ENCODE data around the gene CRIM1.

DNA sequence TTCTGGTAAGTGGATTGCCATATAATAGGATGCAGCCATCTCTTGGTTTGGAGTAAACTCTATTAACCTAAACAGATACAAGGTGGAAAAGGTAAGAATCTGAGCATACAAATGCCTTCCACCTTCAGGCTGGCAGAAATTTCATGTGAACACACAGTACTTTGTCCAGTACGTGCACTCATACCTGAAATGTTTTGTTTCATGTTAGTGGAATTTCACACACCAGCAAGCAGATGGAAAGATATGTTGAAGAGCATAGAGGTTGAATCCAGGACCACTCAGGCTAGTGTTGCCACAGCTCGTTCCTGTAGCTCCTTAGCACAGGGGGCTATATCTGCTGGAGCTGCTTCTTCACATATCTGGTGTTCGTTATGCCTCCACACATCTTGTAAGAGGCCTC is 34.0 kb downstream of the CRIM1 start:
- TF ChIP-seq EZH2 (IDR thresholded peaks at IDR 0.05; ENCODE audit: low read depth, unreplicated experiment) (no peak), POLR2AphosphoS5 (IDR thresholded peaks at IDR 0.05; ENCODE audit: low read depth) (no peak), NANOG (IDR thresholded peaks at IDR 0.05; ENCODE audit: borderline replicate concordance) (no peak), EZH2phosphoT487 (IDR thresholded peaks at IDR 0.05; ENCODE audit: unreplicated experiment) (no peak), STAT1 (IDR thresholded peaks at IDR 0.05; ENCODE audit: unreplicated experiment) (no peak)
- TF ChIP-seq, protein P1, sequence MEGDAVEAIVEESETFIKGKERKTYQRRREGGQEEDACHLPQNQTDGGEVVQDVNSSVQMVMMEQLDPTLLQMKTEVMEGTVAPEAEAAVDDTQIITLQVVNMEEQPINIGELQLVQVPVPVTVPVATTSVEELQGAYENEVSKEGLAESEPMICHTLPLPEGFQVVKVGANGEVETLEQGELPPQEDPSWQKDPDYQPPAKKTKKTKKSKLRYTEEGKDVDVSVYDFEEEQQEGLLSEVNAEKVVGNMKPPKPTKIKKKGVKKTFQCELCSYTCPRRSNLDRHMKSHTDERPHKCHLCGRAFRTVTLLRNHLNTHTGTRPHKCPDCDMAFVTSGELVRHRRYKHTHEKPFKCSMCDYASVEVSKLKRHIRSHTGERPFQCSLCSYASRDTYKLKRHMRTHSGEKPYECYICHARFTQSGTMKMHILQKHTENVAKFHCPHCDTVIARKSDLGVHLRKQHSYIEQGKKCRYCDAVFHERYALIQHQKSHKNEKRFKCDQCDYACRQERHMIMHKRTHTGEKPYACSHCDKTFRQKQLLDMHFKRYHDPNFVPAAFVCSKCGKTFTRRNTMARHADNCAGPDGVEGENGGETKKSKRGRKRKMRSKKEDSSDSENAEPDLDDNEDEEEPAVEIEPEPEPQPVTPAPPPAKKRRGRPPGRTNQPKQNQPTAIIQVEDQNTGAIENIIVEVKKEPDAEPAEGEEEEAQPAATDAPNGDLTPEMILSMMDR (conservative IDR thresholded peaks at IDR 0.05; ENCODE audit: low read depth in 2 of 2), result no peak
- TF ChIP-seq, protein P2, sequence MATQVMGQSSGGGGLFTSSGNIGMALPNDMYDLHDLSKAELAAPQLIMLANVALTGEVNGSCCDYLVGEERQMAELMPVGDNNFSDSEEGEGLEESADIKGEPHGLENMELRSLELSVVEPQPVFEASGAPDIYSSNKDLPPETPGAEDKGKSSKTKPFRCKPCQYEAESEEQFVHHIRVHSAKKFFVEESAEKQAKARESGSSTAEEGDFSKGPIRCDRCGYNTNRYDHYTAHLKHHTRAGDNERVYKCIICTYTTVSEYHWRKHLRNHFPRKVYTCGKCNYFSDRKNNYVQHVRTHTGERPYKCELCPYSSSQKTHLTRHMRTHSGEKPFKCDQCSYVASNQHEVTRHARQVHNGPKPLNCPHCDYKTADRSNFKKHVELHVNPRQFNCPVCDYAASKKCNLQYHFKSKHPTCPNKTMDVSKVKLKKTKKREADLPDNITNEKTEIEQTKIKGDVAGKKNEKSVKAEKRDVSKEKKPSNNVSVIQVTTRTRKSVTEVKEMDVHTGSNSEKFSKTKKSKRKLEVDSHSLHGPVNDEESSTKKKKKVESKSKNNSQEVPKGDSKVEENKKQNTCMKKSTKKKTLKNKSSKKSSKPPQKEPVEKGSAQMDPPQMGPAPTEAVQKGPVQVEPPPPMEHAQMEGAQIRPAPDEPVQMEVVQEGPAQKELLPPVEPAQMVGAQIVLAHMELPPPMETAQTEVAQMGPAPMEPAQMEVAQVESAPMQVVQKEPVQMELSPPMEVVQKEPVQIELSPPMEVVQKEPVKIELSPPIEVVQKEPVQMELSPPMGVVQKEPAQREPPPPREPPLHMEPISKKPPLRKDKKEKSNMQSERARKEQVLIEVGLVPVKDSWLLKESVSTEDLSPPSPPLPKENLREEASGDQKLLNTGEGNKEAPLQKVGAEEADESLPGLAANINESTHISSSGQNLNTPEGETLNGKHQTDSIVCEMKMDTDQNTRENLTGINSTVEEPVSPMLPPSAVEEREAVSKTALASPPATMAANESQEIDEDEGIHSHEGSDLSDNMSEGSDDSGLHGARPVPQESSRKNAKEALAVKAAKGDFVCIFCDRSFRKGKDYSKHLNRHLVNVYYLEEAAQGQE (IDR thresholded peaks at IDR 0.05; ENCODE audit: unreplicated experiment), result no peak
- TF ChIP-seq, protein P3, sequence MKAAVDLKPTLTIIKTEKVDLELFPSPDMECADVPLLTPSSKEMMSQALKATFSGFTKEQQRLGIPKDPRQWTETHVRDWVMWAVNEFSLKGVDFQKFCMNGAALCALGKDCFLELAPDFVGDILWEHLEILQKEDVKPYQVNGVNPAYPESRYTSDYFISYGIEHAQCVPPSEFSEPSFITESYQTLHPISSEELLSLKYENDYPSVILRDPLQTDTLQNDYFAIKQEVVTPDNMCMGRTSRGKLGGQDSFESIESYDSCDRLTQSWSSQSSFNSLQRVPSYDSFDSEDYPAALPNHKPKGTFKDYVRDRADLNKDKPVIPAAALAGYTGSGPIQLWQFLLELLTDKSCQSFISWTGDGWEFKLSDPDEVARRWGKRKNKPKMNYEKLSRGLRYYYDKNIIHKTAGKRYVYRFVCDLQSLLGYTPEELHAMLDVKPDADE (IDR thresholded peaks at IDR 0.05), result no peak
